Right hindlimb (tissue), 1 donor: ENCODE data around the gene PRKX.
"Not testable (repeated sequence)": the region's sequence is repeated elsewhere in the genome, so short reads cannot be mapped to it uniquely, and the experiment has no call there.

Source experiments
- DNase-seq: peaks from one replicate; pipeline ENCODE4 v3.0.0-alpha.2; 2018

Gene PRKX

DNA sequence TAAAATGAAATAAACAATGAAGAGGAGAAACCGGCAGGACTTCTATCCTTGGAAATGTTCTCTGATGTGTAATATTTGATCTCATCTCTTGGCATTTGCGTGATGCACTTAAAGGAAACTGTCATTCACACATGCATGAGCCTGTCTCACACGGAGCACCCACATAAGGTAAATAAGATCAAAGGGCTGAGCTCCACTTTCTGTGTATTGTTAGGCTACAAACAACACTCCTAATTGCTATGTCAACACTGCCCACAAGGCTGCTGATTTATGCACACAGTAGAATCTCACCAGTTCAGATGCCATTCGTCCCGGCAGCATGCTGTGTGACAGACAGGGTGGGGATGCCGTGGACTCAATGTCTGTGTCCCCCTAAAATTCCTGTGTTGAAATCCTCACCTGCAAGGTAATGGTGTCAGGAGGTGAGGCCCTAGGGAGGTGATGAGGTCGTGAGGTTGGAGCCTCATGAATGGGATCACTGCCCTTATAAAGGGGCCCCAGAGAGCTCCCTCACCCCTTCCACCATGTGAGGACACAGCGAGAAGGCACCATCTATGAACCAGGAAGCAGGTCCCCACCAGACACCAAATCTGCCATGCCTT, 5.7 kb downstream of the PRKX start:
- DNase-seq = not testable (repeated sequence)

DNA sequence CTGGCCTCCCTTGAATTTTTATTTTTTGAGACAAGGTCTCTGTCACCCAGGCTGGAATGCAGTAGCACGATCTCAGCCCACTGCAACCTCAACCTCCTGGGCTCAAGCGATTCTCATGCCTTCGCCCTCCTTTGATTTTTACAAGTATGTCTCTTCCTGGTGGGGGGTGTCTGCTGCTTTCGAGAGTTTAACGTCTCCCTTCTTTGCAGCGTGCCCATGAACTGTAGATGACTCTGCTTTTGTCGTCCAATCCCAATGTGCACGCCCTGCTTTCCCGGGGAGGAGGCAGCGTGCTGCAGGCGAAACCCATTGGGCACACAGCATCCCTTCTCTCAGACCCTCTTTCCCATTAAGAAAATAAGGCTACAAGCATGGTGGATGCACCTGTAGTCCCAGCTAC, 7.0 kb downstream of the PRKX start:
- no peak for DNase-seq

DNA sequence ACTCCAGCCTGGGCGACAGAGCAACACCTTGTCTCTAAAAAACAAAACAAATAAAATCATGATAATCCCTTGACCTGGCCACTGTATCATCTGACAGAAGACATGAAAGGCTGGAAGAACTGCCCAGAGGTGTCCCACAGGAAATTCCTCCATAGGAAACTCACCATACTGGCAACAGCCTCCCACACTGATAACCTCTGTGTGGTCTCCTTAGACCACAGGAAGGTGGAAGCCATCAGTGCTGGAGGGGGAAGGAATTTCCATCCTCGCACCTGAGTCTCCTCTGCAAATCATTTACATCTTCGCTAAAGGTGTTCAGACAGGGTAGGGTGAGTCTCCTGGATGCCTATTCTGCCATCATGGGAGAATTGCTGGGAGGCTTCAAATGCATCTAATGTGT, 10.2 kb downstream of the PRKX start:
- not testable (repeated sequence) for DNase-seq

DNA sequence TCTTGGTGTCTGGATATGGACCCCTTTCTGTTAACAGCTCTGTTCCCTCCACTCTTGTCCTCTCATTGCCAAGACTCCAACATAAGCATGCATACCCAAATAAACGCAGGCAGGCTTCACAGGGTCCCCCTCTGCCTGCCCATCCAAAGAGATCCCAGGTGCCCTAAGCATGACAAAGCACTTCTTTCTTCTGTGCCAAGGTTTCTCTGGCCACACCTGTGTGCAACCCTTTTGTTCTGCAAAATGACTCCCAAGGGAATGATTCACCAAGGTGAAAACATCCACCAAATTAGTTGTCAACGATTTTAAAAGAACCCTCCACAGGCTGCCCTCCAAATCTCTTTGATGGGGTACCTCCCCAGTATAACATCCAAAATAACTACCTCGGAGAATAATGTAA, 11.4 kb downstream of the PRKX start:
- DNase-seq = not testable (repeated sequence)

DNA sequence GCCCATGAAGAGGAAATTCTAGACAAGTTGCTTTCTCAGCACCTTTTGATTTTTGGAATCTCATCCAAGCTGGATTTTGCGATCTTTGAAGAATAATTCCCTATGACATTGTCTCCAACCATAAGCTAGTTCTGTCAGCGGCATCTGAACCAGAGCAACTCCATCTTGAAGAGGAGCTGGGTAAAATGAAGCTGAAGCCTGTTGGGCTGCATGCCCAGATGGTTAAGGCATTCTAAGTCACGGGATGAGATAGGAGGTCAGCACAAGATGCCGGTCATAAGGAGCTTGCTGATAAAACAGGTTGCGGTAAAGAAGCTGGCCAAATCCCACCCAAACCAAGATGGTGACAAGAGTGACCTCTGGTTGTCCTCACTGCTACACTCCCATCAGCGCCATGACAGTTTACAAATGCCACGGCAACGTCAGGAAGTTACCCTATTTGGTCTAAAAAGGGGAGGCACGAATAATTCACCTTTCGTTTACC, 12.0 kb downstream of the PRKX start:
- DNase-seq = not testable (repeated sequence)

DNA sequence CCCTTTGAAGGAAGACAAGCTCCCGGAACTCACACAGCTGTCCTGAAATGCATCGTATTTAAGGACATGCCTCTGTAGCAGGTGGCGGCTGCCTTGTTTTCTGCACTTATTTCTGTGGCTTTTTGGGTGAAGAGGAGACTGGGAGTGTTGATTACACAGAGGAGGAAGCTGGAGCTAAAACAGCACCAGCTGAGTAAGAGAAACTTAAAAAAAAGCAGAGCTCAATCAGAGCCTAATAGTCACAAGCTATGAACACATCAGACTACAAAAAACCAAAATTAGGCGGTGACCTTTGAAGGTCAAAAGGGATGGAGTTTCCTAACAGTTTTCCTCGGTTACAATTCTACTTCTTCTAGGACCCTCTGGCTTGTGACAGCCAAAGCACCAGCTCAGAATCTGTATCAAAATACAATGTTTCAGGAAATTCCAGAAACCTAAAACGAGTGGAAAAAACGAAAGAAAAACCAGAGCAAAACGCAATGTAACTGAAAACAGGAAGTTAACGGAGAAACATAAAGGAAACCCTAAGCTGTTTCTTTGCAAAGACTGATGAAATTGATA, 13.5 kb downstream of the PRKX start:
- DNase-seq = peak; percentile 20

DNA sequence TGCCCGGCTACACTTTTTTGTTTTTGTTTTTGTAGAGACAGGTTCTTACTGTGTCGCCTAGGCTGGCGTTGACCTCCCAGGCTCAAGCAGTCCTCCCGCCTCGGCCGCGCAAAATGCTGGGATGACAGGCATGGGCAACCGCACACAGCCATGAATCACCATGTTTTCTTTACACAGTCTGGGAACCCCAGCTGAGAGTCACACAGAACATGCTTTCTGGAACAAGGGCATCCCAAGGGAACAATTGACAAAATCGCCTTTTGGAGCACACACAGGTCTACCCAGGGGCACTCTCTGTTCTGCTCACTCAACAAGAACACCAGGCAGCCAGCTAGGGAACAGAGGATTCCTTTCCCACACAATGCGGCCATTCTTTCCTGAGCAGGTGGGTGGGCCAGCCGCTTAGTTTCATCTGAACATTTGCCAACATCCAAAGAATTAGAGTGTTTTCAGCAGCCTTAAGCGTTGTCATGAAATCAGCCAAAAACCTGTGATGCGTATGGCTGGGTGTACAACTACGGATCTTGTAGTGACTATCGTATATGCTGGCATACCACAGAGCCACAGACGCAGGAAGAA, 15.7 kb downstream of the PRKX start:
- DNase-seq = peak; percentile 48

DNA sequence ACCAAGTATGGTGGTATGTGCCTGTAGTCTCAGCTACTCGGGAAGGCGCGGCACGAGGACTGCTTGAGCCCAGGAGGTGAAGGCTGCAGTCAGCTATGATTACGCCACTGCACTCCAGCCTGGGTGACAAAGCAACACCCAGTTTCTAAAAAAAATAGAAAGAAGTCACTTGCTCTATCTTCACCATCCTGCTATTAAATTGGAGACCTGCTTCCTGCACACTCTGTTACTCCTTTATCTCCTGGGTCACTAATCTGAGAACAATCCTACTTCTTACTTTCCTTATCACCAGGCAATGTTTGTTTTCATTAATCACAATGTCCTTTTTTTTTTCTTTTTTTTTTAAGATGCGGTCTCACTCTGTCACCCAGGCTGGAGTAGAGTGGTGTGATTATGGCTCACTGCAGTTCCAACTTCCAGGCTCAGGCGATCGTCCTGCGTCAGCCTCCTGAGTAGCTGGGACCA, 16.2 kb downstream of the PRKX start:
- DNase-seq = no peak

DNA sequence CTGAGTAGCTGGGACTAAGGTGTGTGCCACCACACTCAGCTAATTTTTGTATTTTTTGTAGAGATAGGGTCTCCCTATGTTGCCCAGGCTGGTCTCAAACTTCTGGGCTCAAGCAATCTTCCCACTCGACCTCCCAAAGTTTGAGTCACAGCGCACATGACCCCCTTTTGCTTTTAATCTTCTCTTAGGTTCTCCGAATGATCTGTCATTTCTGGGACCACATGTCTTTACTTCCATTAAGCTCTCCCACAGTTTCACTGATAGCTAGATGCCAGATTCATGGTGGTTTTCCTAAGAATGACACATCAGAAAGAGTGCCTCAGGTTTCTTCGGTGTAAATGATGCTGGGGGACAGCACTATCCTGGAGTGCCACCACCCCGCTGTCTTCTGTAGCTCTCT, 17.9 kb downstream of the PRKX start:
- no peak for DNase-seq

DNA sequence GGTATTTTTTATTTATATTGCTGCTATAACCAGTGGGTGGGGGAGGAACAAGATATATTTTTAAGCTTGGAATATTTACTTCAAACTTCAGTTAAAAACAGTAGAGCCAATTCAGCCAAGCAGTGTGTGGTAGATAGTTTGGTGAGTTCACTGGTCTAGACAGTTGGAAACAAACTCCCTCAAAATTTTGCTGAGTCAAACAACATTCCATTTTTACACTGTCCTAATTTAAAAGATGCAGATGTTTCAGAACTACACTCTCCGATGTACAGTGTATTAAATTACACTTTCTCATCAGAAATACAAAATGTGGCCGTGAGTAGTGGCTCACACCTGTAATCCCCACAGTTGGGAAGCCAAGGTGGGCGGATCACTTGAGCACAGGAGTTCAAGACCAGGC, 23.3 kb downstream of the PRKX start:
- DNase-seq = no peak

DNA sequence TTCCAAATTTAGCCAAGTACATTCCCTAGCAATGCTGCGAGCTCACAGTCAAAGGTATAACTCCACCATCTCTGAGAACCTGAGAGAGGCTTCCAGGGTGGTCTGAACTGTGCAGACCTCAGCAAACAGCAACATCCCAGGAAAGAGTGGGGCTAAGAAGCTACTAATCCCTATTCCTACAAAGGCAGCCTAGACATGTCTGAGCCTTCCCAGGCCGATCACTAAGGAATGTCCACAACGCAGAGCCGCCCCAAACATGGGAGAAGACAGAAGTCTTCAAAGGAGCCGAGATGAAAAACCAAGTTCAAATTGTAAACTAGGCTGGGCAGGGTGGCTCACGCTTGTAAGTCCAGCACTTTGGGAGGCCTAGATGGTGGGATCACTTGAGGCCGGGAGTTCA, 30.2 kb downstream of the PRKX start:
- not testable (repeated sequence) for DNase-seq

DNA sequence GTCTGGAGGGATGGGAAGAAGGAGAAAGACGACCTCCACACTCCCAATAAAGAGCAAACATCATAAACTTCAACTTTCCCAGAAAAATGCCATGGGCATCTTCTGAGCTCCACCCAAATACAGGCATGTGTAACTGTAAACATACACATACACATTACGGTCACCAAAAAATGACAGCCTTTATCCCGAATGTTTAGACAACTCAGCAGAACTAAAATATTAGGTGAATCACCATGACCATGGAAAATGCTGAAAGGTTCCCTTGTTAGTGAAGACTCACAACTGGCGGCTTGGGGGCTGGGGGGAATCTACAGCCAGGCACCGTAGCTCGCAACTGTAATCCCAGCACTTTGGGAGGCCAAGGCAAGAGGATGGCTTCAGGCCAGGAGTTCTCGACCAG, 33.0 kb downstream of the PRKX start:
- DNase-seq = no peak

DNA sequence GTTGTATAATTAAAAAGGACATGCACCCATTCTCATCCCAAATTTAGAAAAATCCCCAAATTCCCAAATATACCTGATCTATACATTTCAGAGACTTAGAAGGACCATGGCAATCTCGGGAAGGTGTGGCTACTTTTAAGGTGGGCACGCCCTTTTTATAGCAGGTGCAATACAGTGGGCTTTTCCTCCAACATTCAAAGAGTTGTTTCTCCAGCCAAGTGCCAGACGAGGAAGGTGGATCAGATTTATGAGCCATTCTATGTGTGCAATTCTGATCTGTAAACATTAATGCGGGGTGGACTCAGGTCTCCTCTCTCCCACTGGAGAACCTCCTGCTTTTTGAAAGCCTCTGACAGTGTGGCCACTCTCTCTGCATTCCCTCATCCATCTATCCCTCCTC, 33.8 kb downstream of the PRKX start:
- no peak for DNase-seq

DNA sequence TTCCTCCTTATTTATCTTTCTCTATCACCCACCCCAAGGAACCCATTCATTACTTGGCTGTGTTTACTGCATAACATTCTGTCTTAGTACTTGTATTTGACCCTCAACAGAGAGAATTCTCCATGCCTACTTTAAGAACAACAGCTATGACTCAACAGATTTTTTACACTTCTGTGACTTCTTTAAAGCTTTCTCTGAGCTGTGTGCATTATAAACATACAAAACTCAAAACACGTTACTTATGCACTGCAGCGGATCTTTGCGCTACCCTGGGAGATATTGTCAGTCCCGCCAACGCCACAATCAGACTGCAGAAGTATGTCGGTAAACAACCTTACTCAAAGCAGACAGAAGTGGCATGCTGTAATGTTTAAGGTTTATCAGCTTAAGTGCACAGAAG, 35.1 kb downstream of the PRKX start:
- DNase-seq = no peak

DNA sequence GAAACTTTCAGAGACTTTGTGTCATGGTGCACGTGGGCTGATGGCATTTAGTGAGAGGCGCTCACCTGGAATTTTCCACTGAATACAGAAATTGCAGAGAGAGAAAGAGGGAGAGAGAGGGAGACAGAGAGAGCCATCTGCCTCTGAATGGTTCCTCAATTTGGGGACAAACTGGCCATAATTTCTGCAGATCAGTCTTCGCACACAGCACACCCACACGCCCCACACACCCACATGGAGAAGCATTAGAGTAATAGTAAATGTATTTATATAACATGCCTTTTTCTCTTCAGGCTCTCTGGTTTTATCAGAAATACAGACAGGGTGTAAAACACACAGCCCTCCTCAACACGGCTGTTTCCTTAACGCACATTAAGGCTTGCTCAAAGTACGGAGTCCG, 38.6 kb downstream of the PRKX start:
- DNase-seq = no peak

DNA sequence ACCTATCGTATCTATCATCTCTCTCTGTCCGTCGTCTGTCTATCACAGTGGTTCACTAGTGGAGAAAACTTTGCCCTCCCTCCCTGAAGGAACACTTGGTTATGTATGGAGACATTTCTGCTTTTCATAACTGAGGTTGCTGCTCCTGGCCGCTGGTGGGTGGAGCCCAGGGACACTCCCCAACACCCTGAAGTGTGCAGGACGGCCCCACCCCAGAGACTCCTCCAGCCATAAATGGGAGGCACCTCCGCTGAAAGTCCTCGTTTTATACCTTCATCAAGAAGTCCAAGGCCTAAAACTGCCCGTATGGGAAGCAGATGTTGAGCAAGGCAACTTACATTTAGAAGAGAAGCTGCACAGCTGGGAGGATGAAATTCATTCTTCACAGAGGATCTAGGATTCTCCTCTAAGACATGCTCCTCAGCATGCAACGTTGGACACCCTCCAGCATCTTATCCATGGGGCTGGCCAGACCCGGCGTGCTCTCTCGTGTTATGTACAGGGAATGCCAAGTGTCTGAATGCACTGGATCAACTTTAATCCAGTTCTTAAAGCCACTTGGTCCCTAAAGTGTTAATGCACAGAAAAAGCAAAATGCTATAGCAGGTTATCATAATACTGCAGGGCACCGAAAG, 43.5 kb downstream of the PRKX start:
- no peak for DNase-seq

DNA sequence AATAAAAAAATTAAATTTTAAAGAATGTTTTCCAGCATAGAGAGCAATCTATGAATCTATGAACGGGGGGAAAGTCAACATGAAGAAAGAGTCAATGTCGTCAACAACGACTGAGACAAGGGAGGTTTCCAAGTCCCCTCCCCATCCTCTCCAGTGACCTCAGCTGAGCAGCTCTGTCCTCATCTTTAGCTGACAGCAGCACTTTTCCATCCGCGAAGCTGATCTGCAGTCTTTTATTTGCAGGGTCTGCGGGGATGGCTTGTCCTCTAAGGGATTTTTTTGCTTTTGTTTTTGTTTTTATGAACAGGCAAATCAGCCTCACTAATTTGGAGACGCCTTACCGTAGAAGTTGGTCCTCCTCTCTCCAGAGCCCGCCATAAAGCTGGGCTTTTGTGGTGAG, 46.5 kb downstream of the PRKX start:
- DNase-seq = no peak

DNA sequence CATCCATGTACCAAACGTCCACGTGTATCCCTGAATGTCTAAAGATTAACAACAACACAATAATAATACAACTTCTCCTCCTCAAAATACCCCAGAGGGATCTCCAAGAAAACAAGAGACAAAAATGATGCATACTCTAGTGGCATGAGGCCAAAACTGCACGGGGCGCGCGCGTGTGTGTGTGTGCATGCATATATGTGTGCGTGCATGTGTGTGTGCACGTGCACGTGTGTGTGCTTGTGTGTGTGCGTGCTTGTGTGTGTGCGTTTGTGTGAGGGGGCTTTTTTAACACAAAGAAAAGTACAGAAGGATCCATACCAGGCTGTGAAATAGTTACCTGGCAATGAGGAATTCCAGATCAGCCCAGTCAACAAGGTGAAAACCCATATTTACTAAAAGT, 48.5 kb downstream of the PRKX start:
- DNase-seq = no peak

DNA sequence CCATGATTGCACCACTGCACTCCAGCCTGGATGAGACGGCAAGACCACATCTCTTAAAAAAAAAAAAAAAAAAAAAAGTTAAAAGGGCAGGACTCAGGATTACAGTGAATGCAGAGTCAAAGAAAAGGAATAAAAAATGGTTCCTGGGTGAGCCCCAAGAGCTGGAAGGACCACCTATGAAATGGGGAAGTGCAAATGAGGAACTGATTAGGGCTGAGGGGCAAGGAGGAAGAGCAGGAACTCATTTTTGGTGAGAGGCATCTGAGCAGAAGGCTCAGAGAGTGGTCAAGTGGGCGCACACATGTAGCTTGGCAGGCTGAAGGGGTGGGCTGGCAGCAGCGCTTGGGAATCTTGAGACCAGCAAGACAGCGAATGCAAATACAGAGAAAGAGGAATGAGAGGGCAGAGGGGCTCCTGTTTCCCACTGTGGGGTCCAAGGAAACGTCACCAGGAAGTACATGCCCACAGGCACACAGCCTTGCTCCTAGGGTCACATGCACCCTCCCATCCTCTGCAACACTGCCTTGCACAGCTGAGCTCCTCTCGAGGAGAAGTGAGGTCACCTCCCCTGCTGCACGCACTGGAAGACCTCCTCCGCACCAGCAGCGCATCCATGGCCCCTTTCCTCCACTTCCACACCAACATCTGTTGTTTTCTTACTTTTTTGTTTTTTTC, 49.7 kb downstream of the PRKX start:
- DNase-seq = not testable (repeated sequence)

DNA sequence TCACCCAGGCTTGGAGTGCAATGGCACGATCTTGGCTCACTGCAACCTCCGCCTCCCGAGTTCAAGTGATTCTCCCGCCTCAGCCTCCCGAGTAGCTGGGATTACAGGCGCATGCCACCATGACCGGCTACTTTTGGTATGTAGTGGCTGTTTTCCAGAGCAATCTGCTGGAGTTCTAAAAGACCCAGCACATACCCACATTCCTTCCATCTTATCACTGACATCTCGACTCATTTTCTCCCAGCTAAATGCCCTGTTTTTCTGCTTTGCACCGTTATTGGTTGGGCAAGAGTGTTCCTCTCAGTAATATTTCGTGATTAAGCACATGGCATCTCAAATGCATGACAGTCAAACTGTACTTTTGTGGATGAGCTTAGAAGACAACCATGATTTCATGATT, 53.7 kb downstream of the PRKX start:
- DNase-seq = no peak

DNA sequence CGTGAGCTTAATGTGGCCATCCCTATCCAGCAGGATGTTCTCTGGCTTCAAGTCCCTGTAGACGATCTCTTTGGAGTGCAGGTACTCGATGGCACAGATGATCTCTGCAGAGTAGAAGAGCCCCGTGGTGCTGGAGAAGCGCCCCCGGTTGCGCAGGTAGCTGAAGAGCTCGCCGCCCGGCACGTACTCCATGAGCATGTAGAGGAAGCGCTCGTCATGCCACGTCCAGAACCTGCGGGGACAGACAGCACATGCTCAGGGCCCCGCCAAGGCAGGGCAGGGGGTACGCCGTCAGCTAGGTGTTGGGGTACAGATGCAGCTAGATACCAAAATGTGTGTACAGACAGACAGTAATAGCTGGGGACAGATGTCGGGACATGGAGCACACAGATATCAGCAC, 58.3 kb downstream of the PRKX start:
- DNase-seq = no peak

DNA sequence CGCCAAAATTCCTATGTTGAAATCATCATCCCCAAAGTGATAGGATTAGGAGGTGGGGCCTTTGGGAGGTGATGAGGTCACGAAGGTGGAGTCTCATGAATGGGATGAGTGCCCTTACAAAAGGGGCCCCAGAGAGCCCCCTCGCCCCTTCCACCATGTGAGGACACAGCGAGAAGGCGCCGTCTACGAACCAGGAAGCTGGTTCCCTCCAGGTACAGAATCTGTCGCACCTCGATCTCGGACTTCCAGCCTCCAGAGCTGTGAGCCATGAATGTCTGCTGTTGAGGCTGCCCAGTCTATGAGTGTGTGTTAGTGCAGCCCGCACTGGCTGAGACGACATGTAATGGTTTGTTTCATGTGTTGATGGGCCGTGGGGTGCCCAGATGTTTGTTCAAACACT, 60.3 kb downstream of the PRKX start:
- no peak for DNase-seq

DNA sequence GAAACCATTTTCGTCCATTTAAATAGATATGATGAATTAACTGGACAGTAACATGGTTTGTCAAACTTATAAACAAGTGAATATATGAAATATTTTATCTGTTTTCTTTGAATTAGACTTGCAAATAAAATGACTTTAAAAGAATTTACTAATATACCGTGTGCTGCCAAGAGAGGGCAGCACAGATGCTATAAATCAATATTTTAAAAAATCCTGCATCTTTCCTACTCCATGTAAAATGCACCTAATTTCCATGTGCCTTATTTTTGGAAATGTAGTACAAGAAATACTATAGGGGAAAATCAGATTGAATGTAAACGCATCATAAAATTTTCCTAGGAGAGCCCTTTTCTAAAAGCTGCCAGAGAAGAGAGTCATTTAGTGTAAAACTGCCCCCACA, 62.2 kb downstream of the PRKX start:
- no peak for DNase-seq

DNA sequence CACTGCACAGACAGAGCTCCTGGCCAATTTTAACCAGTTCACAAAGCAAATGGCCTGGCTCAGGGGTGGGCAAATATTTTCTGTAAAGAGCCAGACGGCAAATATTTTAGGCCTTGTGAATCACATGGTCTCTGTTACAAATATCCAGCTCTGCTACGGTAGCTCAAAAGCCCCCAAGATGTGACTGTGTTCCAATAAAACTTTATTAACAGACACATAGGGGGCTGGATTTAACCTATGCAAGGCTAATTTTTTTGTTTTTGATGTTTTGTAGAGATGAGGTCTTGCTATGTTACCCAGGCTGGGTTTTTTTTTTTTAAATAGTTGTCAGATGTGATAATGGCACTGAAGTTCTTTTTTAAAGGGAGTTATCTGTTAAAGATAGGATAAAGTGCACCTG, 65.4 kb downstream of the PRKX start:
- no peak for DNase-seq
